ENCODE results near the gene PAPPA2. TPM values are rescaled to one million over a fixed set of nuclear protein-coding genes. Genes with fewer than 3 reads are reported as not detected.

Gene PAPPA2
- total RNA-seq, 1 donor = 5.8 TPM

DNA sequence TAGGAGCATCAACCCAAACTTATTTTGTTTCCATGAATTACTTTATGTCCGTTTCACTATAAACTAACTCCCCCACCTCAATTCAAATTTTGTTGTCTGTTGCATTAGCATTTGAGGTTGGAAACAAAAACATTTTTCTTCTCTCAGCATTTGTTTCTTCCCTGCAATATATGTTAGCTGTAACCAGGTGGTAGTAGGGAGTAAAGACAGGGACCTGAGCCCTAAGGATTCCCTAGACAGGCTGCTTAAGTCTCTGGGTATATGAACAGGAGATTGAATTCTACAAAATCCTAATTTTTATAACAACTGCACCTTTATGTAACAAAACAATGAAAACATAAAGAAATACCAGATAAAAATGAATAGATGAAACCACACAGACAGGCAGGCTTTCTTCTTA lies 242.6 kb downstream of the PAPPA2 start:
- H3K27ac ChIP-seq (ENCODE audit: low read depth, low read length) = no peak overlapping the region
- H3K79me2 ChIP-seq (ENCODE audit: insufficient read depth, low read length) = no peaks in the 10 kb centered on the region
- H3K27me3 ChIP-seq (ENCODE audit: insufficient read depth, low read length) = no peaks in the 10 kb centered on the region
- no peak overlapping the region for H2AFZ ChIP-seq (ENCODE audit: low read length)
- no peak for DNase-seq (ENCODE audit: insufficient read length, low spot score, missing footprints)
- TF ChIP-seq CTCF (IDR thresholded peaks at IDR 0.05; ENCODE audit: extremely low read depth, low read depth, low read length) = no peak
- no peaks in the 10 kb centered on the region for H4K20me1 ChIP-seq (ENCODE audit: insufficient read depth, low read length)
- H3K4me2 ChIP-seq (ENCODE audit: insufficient read depth, low read length) = no peak overlapping the region
- H3K4me1 ChIP-seq (ENCODE audit: insufficient read depth, low read length) = no peaks in the 10 kb centered on the region
- no peak overlapping the region for H3K4me3 ChIP-seq (ENCODE audit: insufficient read depth, low read length)
- no peaks in the 10 kb centered on the region for H3K36me3 ChIP-seq (ENCODE audit: insufficient read depth, low read length)
- no peaks in the 10 kb centered on the region for H3K9me3 ChIP-seq (ENCODE audit: low read depth, low read length)

GRCh38 chr1:176717066-176717750 lies 254.2 kb downstream of the PAPPA2 start:
- no peaks in the 10 kb centered on the region for H3K4me1 ChIP-seq (ENCODE audit: insufficient read depth, low read length)
- no peak overlapping the region for H3K4me2 ChIP-seq (ENCODE audit: insufficient read depth, low read length)
- H3K27ac ChIP-seq (ENCODE audit: low read depth, low read length) = no peak overlapping the region
- H4K20me1 ChIP-seq (ENCODE audit: insufficient read depth, low read length) = no peaks in the 10 kb centered on the region
- no peaks in the 10 kb centered on the region for H3K9me3 ChIP-seq (ENCODE audit: low read depth, low read length)
- no peak overlapping the region for H2AFZ ChIP-seq (ENCODE audit: low read length)
- H3K4me3 ChIP-seq (ENCODE audit: insufficient read depth, low read length) = no peak overlapping the region
- no peak for TF ChIP-seq CTCF (IDR thresholded peaks at IDR 0.05; ENCODE audit: extremely low read depth, low read depth, low read length)
- H3K79me2 ChIP-seq (ENCODE audit: insufficient read depth, low read length) = no peaks in the 10 kb centered on the region
- H3K36me3 ChIP-seq (ENCODE audit: insufficient read depth, low read length) = no peaks in the 10 kb centered on the region
- H3K27me3 ChIP-seq (ENCODE audit: insufficient read depth, low read length) = no peaks in the 10 kb centered on the region
- DNase-seq (ENCODE audit: insufficient read length, low spot score, missing footprints) = no peak

DNA sequence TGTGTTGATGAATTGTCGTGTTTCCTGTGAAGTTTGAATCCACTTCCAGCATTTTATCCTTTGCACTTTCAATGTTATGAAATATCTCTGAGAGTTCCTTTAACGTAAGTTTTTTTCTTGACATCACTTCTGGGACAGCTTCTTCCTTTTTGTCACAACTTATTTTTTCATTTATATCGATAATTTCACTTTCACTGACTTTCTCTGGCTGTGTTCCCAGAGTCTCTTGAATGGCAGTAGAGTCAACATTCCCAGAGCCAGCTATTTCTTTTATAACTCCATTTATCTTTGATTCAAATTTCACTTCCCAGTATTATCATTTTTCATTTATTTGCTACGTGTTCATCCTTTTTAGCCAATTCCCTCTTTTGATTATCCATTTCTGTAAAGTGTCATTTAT lies 256.5 kb downstream of the PAPPA2 start:
- Histone ChIP-seq H3K9me3 (ENCODE audit: low read depth, low read length) (no peaks in the 10 kb centered on the region), H3K79me2 (ENCODE audit: insufficient read depth, low read length) (no peaks in the 10 kb centered on the region), H3K36me3 (ENCODE audit: insufficient read depth, low read length) (no peaks in the 10 kb centered on the region), H2AFZ (ENCODE audit: low read length) (peak overlapping the region; percentile 25), H4K20me1 (ENCODE audit: insufficient read depth, low read length) (no peaks in the 10 kb centered on the region), H3K27me3 (ENCODE audit: insufficient read depth, low read length) (no peaks in the 10 kb centered on the region), H3K4me1 (ENCODE audit: insufficient read depth, low read length) (no peaks in the 10 kb centered on the region), H3K4me2 (ENCODE audit: insufficient read depth, low read length) (no peak overlapping the region), H3K27ac (ENCODE audit: low read depth, low read length) (no peak overlapping the region), H3K4me3 (ENCODE audit: insufficient read depth, low read length) (no peak overlapping the region)
- no peak for DNase-seq (ENCODE audit: insufficient read length, low spot score, missing footprints)
- no peak for TF ChIP-seq CTCF (IDR thresholded peaks at IDR 0.05; ENCODE audit: extremely low read depth, low read depth, low read length)

- no peak for DNase-seq (ENCODE audit: insufficient read length, low spot score, missing footprints)
- no peak for TF ChIP-seq CTCF (IDR thresholded peaks at IDR 0.05; ENCODE audit: extremely low read depth, low read depth, low read length)
- Histone ChIP-seq H2AFZ (ENCODE audit: low read length) (no peak overlapping the region), H3K79me2 (ENCODE audit: insufficient read depth, low read length) (no peaks in the 10 kb centered on the region), H3K4me3 (ENCODE audit: insufficient read depth, low read length) (no peak overlapping the region), H3K9me3 (ENCODE audit: low read depth, low read length) (no peaks in the 10 kb centered on the region), H3K36me3 (ENCODE audit: insufficient read depth, low read length) (no peaks in the 10 kb centered on the region), H3K27me3 (ENCODE audit: insufficient read depth, low read length) (no peaks in the 10 kb centered on the region), H3K4me1 (ENCODE audit: insufficient read depth, low read length) (no peaks in the 10 kb centered on the region), H3K27ac (ENCODE audit: low read depth, low read length) (no peak overlapping the region), H4K20me1 (ENCODE audit: insufficient read depth, low read length) (no peaks in the 10 kb centered on the region), H3K4me2 (ENCODE audit: insufficient read depth, low read length) (no peak overlapping the region)
Measured at GRCh38 chr1:176720838-176721237, 257.9 kb downstream of the PAPPA2 start.
